ENCODE measurements around the gene PEAK1.
"Not testable (repeated sequence)": the region's sequence is repeated elsewhere in the genome, so short reads cannot be mapped to it uniquely, and the experiment has no call there.

PEAK1 gene

DNA sequence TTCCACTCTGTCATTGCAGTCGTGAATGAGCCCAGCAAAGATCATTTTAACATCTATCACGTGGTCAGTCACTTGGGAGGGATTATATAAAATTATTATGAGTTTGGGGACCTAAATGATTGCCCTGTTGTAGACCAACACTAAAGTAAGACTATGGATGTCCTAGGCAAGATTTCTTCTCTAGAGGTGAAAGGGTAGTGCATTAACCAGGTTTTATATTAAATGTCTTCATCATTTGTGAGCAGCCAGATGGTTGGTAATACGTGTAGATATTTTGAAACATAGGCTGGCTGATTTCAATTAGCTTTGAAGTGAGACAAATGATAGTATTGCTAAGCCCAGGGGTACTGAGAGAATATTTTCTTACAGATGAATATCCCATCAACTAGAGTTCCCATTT, 198.7 kb downstream of the PEAK1 start:
- no peak for DNase-seq

DNA sequence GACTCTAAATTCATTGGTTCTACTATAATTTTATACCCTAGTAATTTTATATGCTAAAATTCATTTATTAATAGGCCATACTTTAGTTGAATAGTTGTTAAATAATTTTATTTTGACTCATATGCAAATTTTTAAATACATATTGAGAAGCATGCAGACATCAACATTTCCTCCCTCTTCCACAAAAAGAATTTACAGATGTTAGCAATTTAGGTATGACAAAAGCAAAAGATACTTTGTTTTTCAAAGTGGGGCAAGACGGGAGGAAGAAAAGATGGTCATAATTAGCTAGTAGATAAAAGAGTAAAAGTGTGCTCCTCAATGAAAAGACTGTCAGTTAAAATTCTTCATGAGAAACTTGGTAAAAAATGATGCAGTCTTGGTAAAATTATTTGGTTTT, 200.1 kb downstream of the PEAK1 start:
- no peak for DNase-seq

- DNase-seq = no peak
Measured at GRCh38 chr15:77209221-77209620, 210.7 kb downstream of the PEAK1 start.

DNA sequence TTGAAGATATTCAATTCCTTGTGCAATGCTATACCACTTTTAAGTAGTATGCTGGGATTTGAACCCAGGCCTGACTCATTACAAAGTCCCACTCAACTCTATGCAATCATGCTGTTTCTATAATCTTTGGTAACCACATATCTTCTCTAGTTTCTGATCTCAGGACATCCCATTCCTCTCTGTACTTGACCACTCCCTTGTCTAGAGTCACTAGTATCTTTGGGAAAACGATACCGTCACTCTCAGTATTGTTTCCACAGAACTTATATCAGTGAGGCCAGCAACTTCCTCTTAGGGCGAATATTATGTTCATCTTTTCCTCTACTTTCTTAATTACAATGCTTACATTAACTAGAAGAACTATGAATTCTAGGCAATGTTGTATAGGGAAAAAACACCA, 211.7 kb downstream of the PEAK1 start:
- no peak for DNase-seq

GRCh38 chr15:77201665-77202064, 218.2 kb downstream of the PEAK1 start:
- DNase-seq = no peak

- no peak for DNase-seq
Measured at GRCh38 chr15:77196381-77196780, 223.5 kb downstream of the PEAK1 start.

GRCh38 chr15:77195586-77195985, 224.3 kb downstream of the PEAK1 start:
- no peak for DNase-seq

- no peak for DNase-seq
Measured at GRCh38 chr15:77192451-77192850, 227.5 kb downstream of the PEAK1 start.

DNA sequence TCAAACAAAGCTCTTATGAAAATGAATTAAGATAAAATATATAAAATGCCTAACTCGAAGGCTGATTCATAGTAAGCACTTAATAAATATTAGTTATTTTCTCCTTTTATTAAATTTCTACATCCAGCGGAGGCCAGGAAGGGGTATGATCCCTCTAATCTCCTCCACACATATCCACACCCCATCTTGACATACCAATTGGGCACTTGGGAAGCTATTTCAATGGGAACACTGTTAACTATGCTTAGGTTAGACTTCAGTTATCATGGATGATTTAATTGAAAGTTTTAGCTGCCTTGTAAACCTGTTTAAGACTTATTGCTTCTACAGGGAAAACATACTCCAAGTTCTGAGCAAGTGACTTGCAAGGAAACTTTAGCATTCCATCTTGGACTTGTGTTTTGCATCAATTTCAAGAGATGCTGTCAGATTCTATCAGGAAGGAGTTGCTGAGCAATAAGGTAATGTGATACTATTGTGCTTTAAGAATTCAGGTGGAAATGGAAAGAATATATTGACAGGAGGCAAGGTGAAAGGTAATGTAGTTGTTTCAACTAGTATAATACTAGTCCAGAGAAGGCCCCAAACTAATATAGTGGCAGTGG, 228.6 kb downstream of the PEAK1 start:
- DNase-seq = no peak

- DNase-seq = no peak
Measured at GRCh38 chr15:77187751-77188464, 232.0 kb downstream of the PEAK1 start.

DNA sequence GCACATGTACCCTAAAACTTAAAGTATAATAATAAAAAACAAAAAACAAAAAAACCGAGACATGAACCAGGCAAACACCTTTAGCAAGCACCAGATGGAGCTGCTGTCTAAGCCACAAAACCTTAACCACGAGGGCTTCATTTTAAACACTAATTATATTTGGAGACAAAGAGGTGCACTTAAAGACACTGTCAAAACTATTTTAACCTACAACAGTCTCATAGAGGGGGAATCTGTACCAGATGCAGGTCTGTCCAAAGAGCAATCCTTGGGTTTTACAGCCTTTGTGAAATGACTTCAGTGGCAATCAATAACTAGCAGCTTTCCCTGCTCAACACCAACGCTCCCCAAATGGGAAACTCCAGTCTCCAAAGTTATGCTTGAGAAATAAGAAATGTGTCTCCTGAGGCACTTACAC, 233.3 kb downstream of the PEAK1 start:
- no peak for DNase-seq

DNA sequence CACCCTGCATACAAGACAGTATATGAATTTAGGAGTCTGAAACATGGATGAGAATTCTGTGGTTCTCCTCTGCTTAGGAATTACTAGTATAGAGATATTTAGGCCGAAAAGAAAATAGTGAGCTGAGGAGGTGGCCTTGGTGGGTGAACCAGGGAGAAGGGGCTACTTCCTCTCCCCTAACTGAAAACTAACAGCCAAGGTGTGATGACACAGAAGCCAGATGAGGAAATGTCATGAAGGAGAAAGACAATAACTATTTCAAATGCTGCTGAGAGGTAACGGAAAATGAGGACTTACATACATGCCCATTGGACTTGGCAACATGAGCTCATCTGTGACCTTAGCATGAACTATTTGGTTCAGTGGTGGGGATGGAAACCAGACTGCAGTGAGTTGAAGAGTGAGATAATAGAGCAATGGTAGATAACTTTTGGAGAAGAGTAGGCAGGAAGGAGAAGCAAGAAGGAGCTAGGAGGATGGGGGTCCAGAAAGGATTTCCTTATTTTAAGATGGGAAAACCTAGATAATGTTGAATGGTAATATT, 234.6 kb downstream of the PEAK1 start:
- DNase-seq = no peak

GRCh38 chr15:77184352-77184751, 235.6 kb downstream of the PEAK1 start:
- not testable (repeated sequence) for DNase-seq

- no peak for DNase-seq
Measured at GRCh38 chr15:77183066-77183465, 236.8 kb downstream of the PEAK1 start.

- no peak for DNase-seq
Measured at GRCh38 chr15:77181305-77182074, 238.4 kb downstream of the PEAK1 start.

DNA sequence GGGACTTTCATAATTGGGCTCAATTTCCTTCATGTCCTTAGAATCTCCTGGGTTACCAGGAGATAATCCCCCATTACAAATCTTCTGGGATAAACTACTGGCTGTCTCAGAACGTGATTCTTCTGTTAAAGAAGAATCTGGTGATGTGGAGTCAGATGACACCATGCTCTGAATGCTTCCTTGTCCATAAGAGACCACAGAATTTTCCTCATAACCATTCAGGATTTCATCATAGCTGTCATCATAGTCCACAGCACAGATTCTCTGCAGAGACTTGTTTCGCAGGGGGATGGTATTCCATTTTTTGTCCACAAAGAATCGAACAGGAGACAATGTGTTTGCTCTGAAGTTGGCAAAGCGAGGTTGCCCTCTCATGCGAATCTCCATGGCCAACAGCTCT, 239.1 kb downstream of the PEAK1 start:
- no peak for DNase-seq

DNA sequence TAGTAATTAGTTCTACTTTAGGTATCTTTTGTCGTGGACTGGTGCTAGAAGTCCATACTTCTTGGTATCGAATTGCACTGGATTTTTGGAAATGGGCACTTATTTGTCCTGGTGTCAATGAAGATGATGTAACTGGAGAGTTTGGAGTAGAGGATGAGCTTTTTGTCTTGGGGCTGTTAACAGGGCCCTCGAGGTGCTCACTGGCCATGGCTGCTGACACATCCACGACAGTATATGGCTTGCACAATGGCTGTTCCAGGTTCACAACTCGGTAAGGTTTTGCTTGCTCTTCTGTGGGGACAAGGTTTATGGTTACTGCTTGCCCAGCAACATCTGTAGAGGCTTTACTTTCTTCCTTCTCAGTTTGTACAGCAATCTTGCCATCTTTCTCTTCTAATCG, 239.6 kb downstream of the PEAK1 start:
- DNase-seq = no peak

GRCh38 chr15:77179541-77179998, 240.3 kb downstream of the PEAK1 start:
- DNase-seq = no peak

GRCh38 chr15:77178411-77178810, 241.5 kb downstream of the PEAK1 start:
- DNase-seq = no peak

DNA sequence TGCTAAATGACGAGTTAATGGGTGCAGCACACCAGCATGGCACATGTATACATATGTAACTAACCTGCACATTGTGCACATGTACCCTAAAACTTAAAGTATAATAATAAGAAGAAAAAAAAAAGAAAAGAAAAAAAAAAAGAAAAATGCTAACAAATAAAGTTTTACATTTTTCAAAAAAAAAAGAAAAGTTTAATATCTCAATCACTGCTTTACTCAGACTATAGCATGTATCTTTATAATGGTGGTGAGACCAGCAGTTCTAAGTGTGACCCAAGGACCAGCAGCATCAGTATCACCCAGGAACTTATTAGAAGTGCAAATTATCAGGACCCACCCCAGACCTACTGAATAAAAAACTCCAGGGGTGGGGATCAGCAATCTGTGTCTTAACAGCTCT, 243.8 kb downstream of the PEAK1 start:
- DNase-seq = not testable (repeated sequence)

DNA sequence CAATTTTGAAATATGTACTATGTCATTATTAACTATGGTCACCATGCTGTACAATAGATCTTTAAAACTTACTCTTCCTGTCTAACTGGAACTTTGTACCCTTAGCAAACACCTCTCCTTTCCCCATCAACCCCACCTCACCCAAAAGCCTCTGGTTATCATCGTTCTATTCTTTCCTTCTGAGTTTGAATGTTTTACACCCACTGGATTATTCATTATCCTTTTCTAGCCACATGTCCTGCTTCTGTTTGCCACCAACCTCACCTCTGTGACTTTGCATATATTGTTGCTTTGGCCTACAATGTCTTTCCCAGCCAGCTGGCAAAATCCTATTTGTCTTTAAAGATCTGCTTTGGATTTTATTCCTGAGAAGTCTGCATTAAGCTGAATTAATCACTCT, 246.4 kb downstream of the PEAK1 start:
- no peak for DNase-seq

- DNase-seq = no peak
Measured at GRCh38 chr15:77171221-77171967, 248.5 kb downstream of the PEAK1 start.

DNA sequence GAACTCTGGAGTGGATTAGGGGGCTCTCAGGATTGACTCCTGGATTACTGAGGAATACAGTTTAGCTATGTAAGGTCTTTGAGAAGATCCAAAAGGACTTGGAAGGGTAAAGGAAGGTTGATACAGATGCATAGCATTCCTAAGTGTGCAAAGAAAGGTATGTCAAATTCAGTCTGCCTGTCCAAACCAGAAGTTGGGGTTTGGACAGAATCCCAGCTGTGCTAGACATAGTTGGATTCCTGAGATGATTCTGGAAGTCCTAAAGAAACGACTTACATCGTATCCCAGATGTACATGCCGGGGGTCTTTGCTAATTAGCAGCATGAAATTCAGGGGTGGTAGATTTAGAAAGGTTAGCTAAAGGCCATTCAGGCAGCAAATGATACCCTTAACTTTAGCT, 251.3 kb downstream of the PEAK1 start:
- no peak for DNase-seq
